PC-9 (cell line): ENCODE results near the gene TTC7B.

Experiments
- CTCF ChIP-seq: fragments of 200-600 bp; sonication (generic); conservative IDR thresholded peaks from 2 replicates; pipeline ENCODE4 v1.6.1; 2017; ENCODE audit warnings: mixed run types, antibody characterized with exemption, mild to moderate bottlenecking, moderate library complexity
- EZH2 ChIP-seq: fragments of 200-600 bp; sonication (generic); IDR thresholded peaks from 2 replicates; pipeline ENCODE4 v1.8.0; 2017; ENCODE audit warnings: antibody characterized with exemption, low read depth

- TF ChIP-seq CTCF, result no peak
- TF ChIP-seq EZH2, result no peak
These were observed 310.7 kb downstream of the TTC7B start for GRCh38 chr14:90505531-90505930.
